ENCODE data around the gene HYAL2.

The HYAL2 gene

GRCh38 chr3:50268276-50268675, 54.3 kb downstream of the HYAL2 start:
- DNase-seq: no peak
